Measurements from ENCODE around the gene RGS7. TPM values are rescaled to one million over a fixed set of nuclear protein-coding genes. Genes with fewer than 3 reads are reported as not detected.
"Not testable (repeated sequence)": the region's sequence is repeated elsewhere in the genome, so short reads cannot be mapped to it uniquely, and the experiment has no call there.

The RGS7 gene
- total RNA-seq, 6 experiments from 2014 or later, result not detected

DNA sequence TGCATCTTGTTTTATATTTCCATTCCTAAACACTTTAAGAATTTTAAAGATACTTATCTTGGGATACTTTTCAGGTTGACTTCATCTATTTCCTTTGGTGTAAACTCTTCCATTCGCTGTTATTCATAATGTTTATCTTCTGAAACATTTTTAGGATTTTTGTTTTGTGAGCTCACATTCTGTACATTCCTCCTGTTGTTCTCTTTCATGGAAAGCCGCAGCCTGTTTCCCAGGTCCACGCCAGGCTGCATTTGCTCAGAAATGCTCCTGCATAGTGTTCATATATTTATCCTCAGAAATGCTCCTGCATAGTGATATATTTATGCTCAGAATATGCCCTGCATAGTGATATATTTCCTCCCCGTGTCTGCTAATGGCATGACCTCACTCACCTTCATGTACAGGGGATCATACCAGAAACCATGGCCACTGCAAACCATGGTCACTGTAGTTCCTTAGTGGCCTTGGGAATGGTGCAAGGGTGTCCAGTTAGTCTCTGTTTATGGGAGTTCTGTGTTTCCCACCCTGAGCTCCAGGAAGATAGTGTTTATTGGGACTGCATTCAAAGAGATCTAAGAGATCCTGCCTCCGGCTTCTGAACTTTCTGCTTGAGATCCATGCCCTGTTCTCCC, 591.2 kb downstream of the RGS7 start:
- no peak for ATAC-seq
- intact Hi-C loops (cut with DNase I), result no loop called here
- Histone ChIP-seq H3K27me3 (no peaks in the 10 kb centered on the region), H3K4me3 (no peak overlapping the region), H3K36me3 (no peaks in the 10 kb centered on the region), H3K9me3 (no peaks in the 10 kb centered on the region), H3K4me1 (no peaks in the 10 kb centered on the region), H3K27ac (no peak overlapping the region)
- TF ChIP-seq POLR2A (IDR thresholded peaks at IDR 0.05), result no peak
- TF ChIP-seq, protein P1, sequence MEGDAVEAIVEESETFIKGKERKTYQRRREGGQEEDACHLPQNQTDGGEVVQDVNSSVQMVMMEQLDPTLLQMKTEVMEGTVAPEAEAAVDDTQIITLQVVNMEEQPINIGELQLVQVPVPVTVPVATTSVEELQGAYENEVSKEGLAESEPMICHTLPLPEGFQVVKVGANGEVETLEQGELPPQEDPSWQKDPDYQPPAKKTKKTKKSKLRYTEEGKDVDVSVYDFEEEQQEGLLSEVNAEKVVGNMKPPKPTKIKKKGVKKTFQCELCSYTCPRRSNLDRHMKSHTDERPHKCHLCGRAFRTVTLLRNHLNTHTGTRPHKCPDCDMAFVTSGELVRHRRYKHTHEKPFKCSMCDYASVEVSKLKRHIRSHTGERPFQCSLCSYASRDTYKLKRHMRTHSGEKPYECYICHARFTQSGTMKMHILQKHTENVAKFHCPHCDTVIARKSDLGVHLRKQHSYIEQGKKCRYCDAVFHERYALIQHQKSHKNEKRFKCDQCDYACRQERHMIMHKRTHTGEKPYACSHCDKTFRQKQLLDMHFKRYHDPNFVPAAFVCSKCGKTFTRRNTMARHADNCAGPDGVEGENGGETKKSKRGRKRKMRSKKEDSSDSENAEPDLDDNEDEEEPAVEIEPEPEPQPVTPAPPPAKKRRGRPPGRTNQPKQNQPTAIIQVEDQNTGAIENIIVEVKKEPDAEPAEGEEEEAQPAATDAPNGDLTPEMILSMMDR (IDR thresholded peaks at IDR 0.05), result no peak
- 18% methylated on average over 5 of the region's 5 CpGs for WGBS (ENCODE audit: insufficient coverage, low coverage, low lambda C conversion rate, missing lambda C conversion rate)
- DNase-seq, result no peak

DNA sequence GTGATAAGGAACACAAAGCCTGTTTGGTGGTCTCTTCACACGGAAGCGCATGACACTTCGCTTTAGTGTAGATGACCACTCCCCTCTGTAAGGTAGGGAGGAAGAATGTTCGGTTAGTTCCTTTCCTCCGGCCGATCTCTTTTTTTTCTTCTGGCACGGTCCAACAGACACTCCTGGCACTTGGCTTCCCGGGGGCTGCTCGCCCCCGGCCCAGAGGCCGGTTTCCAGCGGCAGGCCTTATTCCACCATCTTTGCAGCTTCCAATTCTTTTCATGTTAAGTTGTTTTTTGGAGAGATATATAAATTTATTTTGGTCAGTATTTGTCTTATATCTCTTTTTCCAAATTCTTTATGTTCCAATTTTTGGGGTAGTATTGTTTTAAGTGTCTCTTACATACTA, 593.2 kb downstream of the RGS7 start:
- no peak overlapping the region for H3K4me3 ChIP-seq
- DNase-seq (no peak), ATAC-seq (no peak)
- TF ChIP-seq, protein P1 (IDR thresholded peaks at IDR 0.05), result no peak
- no peaks in the 10 kb centered on the region for H3K4me1 ChIP-seq
- intact Hi-C loops (cut with DNase I), result no loop called here
- H3K27ac ChIP-seq, result no peak overlapping the region
- H3K27me3 ChIP-seq, result no peaks in the 10 kb centered on the region
- H3K9me3 ChIP-seq, result no peaks in the 10 kb centered on the region
- 86% methylated on average over 12 of the region's 12 CpGs for WGBS (ENCODE audit: insufficient coverage, low coverage, low lambda C conversion rate, missing lambda C conversion rate)
- no peaks in the 10 kb centered on the region for H3K36me3 ChIP-seq

DNA sequence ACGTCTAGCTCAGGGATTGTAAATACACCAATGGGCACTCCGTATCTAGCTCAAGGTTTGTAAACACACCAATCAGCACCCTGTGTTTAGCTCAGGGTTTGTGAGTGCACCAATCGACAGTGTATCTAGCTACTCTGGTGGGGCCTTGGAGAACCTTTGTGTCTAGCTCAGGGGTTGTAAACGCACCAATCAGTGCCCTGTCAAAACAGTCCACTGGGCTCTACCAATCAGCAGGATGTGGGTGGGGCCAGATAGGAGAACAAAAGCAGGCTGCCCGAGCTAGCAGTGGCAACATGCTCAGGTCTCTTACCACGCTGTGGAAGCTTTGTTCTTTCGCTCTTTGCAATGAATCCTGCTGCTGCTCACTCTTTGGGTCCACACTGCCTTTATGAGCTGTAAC, 593.9 kb downstream of the RGS7 start:
- intact Hi-C loops (cut with DNase I); H3K27me3 ChIP-seq; H3K9me3 ChIP-seq; H3K4me3 ChIP-seq; ATAC-seq; H3K36me3 ChIP-seq; H3K4me1 ChIP-seq; H3K27ac ChIP-seq; DNase-seq: not testable (repeated sequence)
- 70% methylated on average over 2 of the region's 7 CpGs for WGBS (ENCODE audit: insufficient coverage, low coverage, low lambda C conversion rate, missing lambda C conversion rate)

DNA sequence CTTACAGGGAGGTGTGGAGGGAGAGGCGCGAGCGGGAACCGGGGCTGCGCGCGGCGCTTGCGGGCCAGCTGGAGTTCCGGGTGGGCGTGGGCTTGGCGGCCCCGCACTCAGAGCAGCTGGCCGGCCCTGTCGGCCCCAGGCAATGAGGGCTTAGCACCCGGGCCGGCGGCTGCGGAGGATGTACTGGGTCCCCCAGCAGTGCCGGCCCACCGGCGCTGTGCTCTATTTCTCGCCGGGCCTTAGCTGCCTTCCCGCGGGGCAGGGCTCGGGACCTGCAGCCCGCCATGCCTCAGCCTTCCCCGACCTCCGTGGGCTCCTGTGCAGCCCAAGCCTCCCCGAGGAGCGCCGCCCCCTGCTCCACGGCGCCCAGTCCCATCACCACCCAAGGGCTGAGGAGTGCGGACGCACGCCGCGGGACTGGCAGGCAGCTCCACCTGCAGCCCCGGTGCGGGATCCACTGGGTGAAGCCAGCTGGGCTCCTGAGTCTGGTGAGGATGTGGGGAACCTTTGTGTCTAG, 594.5 kb downstream of the RGS7 start:
- not testable (repeated sequence) for ATAC-seq, H3K36me3 ChIP-seq
- WGBS (ENCODE audit: insufficient coverage, low coverage, low lambda C conversion rate, missing lambda C conversion rate), result no CpG with 5 or more reads among the region's 42 CpGs

DNA sequence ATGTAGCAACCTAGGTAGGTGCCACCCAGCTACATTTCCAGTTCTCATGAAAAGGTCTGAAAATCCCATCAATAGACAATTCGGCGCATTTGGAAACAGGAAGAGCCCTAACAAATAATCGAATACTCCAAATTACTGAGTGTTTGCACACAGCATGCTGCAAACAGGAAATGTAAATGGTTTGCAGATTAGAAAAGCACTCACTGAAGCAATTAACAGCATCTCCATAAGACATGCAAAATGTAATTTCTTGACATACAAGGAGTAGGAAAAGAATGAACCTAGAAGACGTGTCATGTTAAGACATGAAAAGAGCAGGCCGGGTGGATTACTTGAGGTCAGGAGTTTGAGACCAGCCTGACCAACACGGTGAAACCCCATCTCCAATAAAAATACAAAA, 598.2 kb downstream of the RGS7 start:
- ATAC-seq; intact Hi-C loops (cut with DNase I); DNase-seq; H3K9me3 ChIP-seq; H3K36me3 ChIP-seq; H3K27ac ChIP-seq; H3K27me3 ChIP-seq; H3K4me3 ChIP-seq; H3K4me1 ChIP-seq: not testable (repeated sequence)
- 57% methylated on average over 6 of the region's 6 CpGs for WGBS (ENCODE audit: insufficient coverage, low coverage, low lambda C conversion rate, missing lambda C conversion rate)

More for the DNA sequence above, 594.5 kb downstream of the RGS7 start:
- H3K4me1 ChIP-seq; H3K27ac ChIP-seq; DNase-seq; intact Hi-C loops (cut with DNase I); H3K4me3 ChIP-seq; H3K9me3 ChIP-seq; H3K27me3 ChIP-seq: not testable (repeated sequence)

DNA sequence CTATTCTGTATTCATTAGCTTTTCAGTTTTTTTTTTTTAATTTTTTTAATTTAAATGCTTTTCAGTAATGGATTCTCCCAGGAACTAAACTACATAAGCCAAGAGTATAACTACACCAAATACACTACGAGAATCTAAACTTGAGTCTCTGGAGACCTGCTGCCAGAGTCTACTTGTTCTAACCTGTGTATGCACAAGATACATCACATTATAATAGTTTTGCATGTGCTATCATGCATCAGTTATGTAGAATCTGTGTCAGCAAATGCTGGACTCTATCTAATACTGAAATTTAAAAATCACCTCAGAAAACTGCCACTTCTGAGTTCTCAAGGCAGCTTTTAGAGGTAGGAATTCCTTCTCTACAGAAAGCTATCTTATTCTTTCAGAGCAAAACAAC, 598.7 kb downstream of the RGS7 start:
- Histone ChIP-seq H3K27me3 (no peaks in the 10 kb centered on the region), H3K4me1 (no peaks in the 10 kb centered on the region), H3K36me3 (no peaks in the 10 kb centered on the region), H3K4me3 (no peak overlapping the region), H3K27ac (no peak overlapping the region), H3K9me3 (no peaks in the 10 kb centered on the region)
- no peak for DNase-seq
- no peak for ATAC-seq
- WGBS (ENCODE audit: insufficient coverage, low coverage, low lambda C conversion rate, missing lambda C conversion rate), result 60% methylated on average over 1 of the region's 1 CpG
- no peak for TF ChIP-seq POLR2A (IDR thresholded peaks at IDR 0.05)
- TF ChIP-seq, protein P1 (IDR thresholded peaks at IDR 0.05), result no peak
- intact Hi-C loops (cut with DNase I), result no loop called here

All from right lobe of liver (tissue), 6 donors.